Activated gamma-delta T cell (primary cell): ENCODE results near the gene FAM217B.
A peak's percentile ranks its signal among the peaks of the same experiment; 100 is the strongest.

Experiments
- DNase-seq: peaks from one replicate; lab custom pipeline; 2025; lab: John Stamatoyannopoulos, UW
- total RNA-seq, 2 donors: gene quantifications; one replicate each; lab custom pipeline; 2026; lab: John Stamatoyannopoulos, UW

FAM217B gene
- total RNA-seq: 39.3 to 48.3 reads per million in 2 donors

DNA sequence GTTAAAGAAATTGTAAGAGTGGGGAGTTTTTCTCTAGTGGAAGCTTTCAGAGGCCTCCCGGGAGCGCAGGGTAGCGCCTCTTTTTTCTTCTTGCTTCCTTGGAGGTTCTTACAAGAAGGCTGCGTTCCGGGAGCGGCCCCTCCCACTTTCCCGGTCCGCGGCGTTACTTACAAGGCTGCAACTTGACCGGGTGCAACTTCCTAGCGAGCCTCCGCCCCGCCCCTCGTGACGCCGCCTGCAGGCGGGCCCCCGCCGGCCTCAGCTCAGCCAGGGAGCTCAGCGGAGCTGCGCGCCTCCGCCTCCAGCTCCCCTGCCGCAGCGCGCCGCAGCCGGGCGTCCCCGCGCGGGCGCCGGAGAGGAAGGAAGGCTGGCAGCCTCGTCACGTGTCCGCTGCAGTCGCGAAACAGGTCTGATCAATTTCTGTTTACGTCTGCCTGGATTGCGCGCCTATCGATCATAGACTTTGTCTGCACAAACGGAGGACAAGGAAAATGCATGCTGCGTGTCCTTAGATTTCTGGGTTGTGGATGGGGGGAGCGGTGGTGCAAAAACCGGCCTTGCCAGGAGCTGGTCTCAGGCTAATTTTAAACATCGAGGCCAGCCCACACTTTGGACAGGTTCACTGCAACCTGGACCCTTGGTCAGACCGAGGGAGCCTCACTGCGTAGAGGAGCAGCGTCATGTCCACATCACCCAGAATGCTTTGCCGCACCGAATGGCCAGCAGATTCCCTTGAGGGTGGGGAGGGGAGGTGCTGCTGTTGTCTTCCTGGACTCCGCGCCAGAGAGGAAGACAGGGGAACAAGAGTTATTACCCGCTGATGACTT is at the start of gene FAM217B, which contains the start of gene PPP1R3D:
Gene FAM217B (plus strand): TSS at position 261 of the 827 bp plus-strand sequence. CDS start 3,555 bp downstream, outside the sequence.
Gene PPP1R3D (minus strand): TSS at position 177 of the 827 bp plus-strand sequence. CDS start 374 bp downstream, outside the sequence.
- DNase-seq: peak; percentile 85

DNA sequence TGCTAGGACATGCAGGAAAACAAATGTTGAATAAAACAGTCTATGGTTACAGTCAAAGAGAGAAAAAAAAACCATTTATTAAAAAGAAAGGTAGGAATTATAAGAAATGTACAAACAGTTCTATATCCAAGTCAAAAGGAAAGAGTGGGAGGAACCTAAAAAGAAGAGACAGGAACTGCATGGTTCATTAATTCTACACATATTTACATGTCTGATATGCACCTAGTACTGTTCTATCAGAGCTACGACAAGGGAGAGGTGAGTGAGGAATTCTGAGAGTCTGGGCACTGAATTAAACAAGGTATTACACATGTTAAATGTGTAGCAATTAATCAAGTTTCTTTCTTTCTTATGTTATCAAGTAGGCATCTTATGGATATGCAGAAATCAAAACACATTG is 48.6 kb upstream of the FAM217B start:
- no peak for DNase-seq

- DNase-seq: no peak
Measured at GRCh38 chr20:59895908-59896307, 44.3 kb upstream of the FAM217B start.

DNA sequence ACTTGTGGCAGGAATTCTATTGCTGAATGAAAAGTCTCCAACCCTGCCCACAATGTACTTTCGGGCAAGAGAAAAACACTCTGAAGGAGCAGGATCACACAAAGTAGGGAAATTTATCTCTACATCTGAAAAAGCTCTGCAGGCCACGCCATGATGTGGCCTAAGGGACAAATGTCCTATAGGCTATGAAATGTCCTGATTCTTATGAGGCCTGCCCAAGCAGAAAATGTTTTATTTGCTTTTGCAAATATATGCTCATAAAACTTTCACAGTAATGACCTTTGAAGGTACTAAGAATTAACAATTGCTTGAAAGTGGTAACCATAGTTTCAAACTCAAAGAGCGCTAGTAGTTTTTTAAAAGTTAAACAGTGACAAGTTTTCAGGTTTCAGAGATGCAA is 37.7 kb upstream of the FAM217B start:
- DNase-seq: no peak

GRCh38 chr20:59903621-59904020 is 36.6 kb upstream of the FAM217B start:
- DNase-seq: no peak

DNA sequence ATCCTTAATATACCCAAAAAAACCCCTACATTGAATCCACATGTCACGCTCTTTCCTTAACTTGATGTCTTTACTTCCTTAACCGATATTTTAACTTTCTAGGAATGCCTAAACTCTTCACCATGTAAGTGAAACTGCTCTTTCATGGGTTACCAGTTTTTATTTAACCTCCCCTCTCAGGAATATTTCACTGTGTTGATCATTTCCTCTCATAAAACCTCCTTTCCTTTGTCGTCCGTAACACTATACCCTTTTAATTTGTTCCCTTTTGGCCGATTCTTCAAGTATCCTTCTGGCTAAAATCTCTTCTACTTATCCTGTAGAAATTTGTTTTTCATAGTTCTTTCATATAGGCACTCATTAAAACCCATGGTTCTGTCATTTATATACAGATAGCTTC is 31.3 kb upstream of the FAM217B start:
- no peak for DNase-seq

DNA sequence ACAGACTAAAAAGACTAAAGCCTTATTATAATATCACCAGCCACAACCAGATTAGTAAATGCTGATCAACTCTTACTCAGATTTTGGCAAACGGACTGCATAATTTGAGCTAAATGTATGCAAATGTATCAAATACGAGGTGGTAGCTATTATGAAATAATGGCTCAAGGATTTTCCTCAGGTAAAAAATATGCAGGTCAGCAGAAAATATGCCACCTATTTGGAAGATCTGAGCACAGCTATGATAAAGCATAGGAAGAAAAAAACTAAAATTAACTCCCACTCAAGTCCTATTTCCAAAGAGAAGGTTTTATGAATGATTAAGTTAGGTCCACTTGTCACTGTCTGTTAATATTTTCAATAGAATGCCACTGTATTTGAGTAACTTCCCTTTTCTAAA is 29.1 kb upstream of the FAM217B start:
- no peak for DNase-seq

GRCh38 chr20:59912609-59913008 is 27.6 kb upstream of the FAM217B start:
- DNase-seq: no peak

DNA sequence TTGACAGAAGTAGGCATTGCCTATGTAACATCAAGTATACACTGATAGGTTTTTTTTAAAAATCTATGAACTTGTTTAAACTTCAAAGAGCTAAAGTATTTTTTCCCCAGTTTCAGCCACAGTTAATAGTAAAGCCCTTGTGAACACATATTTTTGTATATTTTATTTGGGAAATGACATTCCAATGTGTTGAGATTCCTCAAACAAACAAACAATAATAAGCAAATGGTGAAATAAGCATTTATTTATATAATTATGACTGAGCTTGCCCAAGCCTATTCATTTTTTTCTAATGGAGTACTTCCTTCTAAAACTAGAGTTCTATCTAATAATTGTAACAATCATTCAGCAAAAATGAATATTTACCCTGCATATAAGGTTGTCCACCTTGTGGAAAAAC is 19.2 kb upstream of the FAM217B start:
- no peak for DNase-seq

DNA sequence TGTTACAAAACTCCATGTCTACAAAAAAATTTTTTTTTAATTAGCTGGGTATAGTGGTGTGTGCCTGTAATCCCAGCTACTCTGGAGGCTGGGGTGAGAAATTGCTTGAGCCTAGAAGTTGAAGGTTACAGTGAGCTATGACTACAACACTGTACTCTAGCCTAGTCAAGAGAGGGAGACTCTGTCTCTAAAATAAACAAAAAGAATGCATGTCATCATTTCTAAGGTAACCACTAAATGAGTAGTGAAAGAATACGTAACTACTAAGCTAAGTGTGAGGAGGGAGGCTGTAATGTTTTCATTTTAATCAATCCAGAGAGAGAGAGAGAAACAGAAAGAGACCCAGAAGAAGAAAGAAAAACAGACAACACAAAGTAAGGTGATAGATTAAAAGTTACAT is 16.7 kb upstream of the FAM217B start:
- no peak for DNase-seq

DNA sequence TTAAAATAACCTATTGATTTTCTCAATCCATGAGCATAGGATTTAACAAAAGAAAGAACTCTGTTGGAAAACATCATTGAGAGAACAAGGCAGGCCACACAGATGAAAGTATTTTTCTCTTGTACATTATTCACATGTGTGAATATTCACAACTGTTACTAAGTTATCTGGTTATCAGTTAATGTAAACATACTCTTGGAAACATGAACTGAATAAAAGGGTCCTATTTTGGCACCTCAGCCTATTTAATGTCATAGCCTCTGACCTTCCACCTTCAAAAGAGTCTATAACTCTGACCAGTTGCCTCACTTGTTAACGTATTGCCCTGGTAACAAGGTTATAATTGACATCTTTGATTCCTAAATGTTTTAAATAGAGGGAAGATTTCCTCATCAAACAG is 14.8 kb upstream of the FAM217B start:
- DNase-seq: no peak

DNA sequence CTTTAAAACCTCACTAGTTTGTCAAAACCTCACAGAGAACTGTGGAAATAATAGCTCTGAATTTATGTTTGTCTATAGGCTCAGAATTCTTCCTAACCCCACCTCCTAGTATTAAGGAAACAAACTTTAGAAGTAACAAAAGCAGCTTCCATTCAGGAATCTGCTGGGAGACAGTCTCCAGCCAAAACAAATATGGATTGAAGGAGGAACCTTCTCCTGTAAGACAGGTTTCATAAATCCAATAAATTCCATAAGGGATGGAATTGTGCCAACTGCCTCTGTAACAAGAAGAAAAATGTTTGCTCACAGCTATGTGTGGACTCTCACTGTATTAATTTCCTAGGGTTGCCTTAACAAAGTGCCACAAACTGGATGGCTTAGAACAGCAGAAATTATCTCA is 14.3 kb upstream of the FAM217B start:
- no peak for DNase-seq

DNA sequence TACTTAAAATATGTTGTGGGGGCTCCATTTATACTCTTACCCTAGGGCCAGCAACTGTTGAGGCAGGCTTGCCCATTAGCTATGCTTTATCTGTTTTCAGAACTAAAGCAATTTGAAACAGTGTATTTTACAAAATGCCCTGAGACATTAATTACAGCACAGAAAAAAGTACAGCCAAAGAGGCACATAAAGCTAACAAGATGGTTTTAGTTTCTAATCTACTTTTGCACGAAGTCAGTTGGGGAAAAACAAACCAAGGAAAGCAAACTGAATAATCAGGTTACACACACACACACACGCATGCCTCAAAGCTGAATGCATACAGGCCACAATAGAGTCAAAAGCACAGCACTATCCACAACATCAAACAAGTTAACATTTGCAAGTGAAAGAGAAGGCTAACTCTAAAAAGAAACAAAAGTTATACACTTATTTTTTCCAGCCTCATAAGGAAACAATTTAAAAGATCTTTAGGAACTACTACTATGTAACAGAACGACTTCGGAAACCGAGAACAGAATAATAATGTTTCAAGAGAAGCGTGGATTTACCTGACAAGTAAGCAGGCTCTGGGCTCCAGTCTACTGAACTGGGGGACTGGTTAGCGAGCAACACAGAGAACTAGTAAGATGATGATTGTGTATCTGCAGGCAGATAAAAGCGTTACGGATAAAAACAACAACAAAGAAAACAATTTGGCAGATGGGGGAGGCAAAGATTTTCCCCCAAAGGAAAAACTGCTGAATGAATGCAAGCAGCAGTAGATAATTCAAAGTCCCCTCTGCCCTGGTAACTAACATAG is 8.5 kb upstream of the FAM217B start:
- no peak for DNase-seq

- DNase-seq: no peak
Measured at GRCh38 chr20:59932616-59933295, 7.4 kb upstream of the FAM217B start.

DNA sequence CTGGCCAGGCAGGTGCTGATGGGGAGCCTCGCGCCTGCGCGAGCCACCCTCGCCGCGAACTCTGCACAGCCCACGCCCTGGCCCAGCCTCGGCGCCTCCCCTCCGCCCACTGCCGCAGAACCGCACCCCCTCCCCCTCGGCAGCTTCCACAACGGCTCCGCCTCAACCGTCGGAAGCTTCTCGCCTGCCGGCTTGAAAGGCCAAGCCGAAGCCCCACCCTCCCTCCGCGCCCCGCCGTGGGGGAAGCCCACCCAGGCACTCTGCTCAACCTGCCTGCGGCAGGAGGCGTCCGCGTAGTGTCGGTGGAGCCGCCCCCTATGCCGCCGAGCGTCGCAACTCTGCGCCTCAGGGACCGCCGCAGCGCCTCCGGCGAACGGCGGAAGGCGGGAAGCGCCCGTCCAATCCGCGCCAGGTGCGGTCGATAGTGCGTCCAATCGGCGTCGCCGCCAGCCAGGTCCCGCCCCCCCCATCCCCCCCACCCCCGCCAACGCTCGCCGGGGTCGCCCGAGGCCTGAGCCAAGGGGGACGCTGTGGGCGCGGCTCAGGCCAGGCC is 6.8 kb upstream of the FAM217B start, which contains the start of gene SYCP2:
Gene SYCP2 (minus strand): TSS at position 342 of the 553 bp plus-strand sequence. CDS start 11,224 bp downstream, outside the sequence.
- peak; percentile 74 for DNase-seq

DNA sequence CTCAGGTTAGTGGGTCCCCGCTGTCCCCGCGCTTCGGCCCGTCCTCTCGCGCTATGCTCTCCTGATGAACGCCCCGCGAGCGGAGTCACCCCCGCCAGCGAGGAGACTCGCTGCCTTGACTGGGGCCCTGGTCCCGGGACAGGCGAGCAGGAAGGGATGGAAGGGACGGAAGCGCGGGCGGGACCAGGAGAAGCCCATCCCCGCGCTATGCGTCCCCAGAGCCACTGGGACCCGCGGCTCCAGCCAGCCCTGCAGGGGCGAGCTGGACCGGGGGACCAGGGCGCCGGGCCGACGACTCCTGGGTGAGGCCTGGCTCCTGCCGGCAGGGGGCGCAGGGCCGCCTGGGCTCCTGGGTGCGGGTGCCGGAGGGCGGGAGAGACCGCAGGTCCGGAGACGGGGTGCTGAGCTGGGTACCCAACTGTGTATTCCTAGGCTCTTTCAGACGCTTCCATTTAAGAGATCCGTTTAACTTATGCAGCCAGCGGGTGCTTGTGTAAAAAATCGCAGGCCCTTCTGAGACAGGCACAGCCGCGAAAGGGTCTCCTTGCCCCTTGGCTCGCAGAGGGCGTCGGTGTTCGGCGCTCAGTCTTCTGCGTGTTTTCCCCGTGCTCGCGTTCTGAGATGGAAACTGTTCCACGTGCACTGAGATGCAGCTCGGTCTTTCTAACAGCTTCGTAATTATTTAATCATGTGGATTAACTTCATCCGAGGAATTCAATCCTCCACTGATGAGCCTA is 6.2 kb upstream of the FAM217B start:
- DNase-seq: peak; percentile 67

DNA sequence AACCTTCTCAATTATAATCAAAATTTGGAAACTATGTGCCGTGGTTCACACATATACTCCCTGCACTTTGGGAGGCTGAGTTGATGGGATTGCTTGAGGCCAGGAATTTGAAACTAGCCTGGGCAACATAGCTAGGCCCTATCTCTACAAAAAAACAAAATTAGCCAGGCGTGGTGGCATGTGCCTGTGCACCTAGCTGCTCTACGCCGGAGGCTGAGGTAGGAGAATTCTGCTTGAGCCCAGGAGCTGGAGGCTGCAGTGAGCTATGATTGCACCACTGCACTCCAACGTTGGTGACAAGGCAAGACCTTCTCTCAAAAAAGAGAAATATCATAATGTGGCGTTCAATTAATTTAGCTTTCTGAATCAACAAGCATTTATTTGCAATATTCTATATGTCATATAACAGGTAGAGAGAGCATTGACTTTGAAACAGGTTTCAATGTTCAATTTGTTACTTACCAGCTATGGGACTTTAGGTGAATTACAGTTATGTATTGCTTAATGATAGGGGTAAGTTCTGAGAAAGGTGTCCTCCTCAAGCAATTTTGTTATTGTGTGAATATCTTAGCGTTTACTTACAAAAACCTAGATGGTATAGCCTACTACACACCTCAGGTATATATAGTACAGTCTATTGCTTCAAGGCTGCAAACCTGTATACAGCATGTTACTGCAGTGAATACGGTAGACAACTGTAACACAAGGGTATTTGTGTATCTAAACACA is 4.6 kb upstream of the FAM217B start:
- DNase-seq: no peak

DNA sequence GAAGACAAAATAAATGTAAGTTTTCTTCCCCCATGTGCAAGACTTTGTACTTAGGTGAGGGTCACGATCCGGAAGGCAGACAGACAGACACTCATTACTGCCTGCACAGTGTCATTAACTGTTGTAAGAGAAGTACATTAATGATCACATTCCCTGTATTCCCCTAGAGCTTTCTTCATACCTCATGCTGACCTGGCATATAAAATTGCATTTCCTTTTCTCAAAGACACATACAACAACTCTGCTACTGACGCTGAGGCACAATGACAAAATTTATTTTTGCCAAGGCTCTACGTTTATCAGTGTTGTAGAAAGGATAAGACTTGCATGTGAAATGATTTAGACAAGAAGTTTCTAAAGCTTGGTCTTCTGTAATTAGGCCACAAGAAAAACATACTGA is 3.8 kb upstream of the FAM217B start:
- DNase-seq: no peak

DNA sequence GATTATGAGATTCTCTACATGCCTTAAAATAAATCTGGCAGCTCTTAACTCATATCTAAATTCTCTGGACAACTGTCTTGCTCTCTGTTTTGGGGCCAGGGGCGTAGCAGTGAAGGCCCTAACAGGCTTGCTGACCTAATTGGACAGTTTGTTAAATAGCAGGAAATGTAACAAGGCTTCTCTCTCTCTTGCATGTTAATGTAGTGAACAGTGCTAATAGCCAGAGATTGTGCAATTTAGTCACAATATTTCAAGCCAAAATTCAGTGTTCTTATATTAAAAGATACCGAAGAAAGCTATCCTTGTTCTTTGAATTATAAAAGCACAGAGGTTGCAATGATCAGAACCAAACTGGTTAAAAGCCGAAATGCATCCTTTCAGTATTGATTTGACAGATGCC is 3.0 kb upstream of the FAM217B start:
- DNase-seq: no peak

DNA sequence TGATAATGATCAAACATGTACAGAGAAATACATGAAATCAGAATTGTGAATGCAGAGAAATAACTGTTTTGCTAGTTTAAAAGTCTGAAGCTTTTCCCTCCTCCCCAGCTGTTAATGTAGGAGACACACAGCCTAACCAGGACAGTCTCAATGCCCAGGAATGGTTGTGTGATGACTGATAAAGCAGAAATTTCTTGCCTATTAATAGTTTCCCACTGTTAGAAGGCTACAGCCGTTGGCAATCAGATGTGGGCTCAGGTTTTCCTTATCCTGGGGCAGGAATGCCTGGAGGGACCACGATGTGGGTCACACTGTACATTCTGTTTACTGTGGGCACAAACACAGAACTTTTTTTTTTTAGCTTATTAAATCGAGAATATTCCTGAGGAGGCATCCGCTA is 2.0 kb upstream of the FAM217B start:
- no peak for DNase-seq

- no peak for DNase-seq
Measured at GRCh38 chr20:59938696-59939051, 1.5 kb upstream of the FAM217B start.
